BJ (cell line): ENCODE measurements around the gene FGF10. TPM values are rescaled to one million over a fixed set of nuclear protein-coding genes. Genes with fewer than 3 reads are reported as not detected.

Experiments
- CTCF ChIA-PET: fragments of 350-600 bp; formaldehyde crosslinking; extraction: SDS; loops from one replicate; lab custom pipeline; 2021; ENCODE audit warnings: antibody characterized with exemption, inconsistent platforms; lab: Yijun Ruan, JAX
- POLR2A ChIA-PET: fragments of 300-600 bp; sonication (Branson Sonifier 250); formaldehyde crosslinking; extraction: SDS; loops from one replicate; lab custom pipeline; 2021; ENCODE audit warnings: antibody characterized with exemption; lab: Charles Lee
- DNase-seq: peaks from one replicate; pipeline ENCODE4 v3.0.0-alpha.2; 2011; ENCODE audit warnings: low read depth
- H3K27me3 ChIP-seq: 2 replicates; pipeline ENCODE4 v1.6.0; 2011; ENCODE audit warnings: low read length; ENCODE audit not compliant: control insufficient read depth, insufficient read depth
- H3K36me3 ChIP-seq: 2 replicates; pipeline ENCODE4 v1.5.1; 2011; ENCODE audit warnings: low read length; ENCODE audit not compliant: control insufficient read depth, insufficient read depth
- H3K4me3 ChIP-seq: 2 replicates; pipeline ENCODE4 v1.5.1; 2011; ENCODE audit warnings: low read depth, mild to moderate bottlenecking, control low read depth, low read length
- polyA plus RNA-seq: library from polyadenylated mRNA; depleted of rRNA; stranded (reverse); fragments of >200 nt; gene quantifications from 2 replicates; pipeline ENCODE4 v1.2.3, GENCODE V29; 2011
- TF ChIP-seq, protein P1 (sequence below): IDR thresholded peaks from 2 replicates; pipeline ENCODE4 v1.5.1; 2011; ENCODE audit warnings: low read depth, mild to moderate bottlenecking, control low read depth, inconsistent platforms, low read length, moderate library complexity; ENCODE audit not compliant: insufficient read depth

The FGF10 gene
- polyA plus RNA-seq, 1 experiment: not detected

DNA sequence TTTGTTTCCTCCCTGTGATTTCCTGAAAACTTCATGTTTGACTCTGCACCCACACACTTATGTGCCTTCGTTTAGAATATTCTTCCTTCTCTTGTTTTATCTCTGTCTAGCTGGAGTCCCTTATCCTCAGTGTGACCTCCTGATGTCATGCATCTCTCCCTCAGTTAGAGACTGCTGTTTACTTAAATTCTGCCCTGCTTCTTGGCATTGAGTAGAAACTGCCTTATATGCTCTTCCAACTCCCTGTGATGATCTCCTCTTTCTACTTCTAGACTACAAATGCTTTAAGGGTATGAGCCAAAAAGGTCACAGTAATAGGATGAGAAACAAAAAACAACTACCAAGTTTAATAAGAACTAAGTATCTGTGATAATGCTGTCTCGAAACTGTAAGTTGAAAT, 12.2 kb downstream of the FGF10 start:
- Histone ChIP-seq H3K4me3 (no peak overlapping the region), H3K27me3 (no peaks in the 10 kb centered on the region), H3K36me3 (no peaks in the 10 kb centered on the region)
- CTCF ChIA-PET: no interaction called here
- TF ChIP-seq, protein P1, sequence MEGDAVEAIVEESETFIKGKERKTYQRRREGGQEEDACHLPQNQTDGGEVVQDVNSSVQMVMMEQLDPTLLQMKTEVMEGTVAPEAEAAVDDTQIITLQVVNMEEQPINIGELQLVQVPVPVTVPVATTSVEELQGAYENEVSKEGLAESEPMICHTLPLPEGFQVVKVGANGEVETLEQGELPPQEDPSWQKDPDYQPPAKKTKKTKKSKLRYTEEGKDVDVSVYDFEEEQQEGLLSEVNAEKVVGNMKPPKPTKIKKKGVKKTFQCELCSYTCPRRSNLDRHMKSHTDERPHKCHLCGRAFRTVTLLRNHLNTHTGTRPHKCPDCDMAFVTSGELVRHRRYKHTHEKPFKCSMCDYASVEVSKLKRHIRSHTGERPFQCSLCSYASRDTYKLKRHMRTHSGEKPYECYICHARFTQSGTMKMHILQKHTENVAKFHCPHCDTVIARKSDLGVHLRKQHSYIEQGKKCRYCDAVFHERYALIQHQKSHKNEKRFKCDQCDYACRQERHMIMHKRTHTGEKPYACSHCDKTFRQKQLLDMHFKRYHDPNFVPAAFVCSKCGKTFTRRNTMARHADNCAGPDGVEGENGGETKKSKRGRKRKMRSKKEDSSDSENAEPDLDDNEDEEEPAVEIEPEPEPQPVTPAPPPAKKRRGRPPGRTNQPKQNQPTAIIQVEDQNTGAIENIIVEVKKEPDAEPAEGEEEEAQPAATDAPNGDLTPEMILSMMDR: no peak
- DNase-seq: no peak
- POLR2A ChIA-PET: no interaction called here

DNA sequence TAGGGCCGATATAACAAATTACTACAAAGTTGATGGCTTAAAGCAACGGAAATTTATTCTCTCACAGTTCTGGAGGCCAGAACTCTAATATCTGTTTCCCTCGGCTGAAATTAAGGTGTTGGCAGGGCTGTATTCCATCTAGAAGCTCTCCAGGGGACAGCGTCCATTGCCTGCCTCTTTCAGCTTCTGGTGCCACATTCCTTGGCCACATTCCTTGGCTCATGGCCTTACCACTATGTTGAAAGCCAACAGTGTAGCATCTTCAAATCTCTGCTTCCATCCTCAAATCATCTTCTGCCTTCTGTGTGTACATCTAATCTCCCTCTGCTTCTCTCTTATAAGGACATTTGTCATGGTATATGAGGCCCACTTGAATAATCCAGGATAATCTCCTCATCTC, 17.2 kb downstream of the FGF10 start:
- Histone ChIP-seq H3K4me3 (no peak overlapping the region), H3K36me3 (no peaks in the 10 kb centered on the region), H3K27me3 (no peaks in the 10 kb centered on the region)
- DNase-seq: no peak
- TF ChIP-seq, protein P1: no peak
- POLR2A ChIA-PET: no interaction called here
- CTCF ChIA-PET: no interaction called here

DNA sequence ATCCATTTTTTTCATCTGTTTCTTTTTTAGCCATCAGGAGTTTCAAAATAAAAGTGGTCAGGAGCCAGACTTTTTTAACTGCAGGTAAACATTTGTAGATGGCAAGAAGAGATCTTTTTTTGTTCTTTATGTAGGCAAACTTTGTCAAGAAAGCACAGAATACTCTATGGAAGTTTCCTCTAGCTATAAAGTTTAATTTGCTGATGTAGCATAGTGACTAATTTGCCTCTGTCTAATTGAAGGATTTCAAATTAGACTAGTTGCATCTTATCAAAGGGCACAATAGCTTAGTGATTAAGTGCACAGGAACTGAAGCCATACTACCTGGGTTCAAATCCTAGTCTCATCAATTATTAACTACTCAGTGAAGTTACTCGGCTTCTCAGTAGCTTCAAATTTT, 22.0 kb downstream of the FGF10 start:
- no peaks in the 10 kb centered on the region for H3K36me3 ChIP-seq
- POLR2A ChIA-PET: no interaction called here
- TF ChIP-seq, protein P1: no peak
- no peak overlapping the region for H3K4me3 ChIP-seq
- CTCF ChIA-PET: no interaction called here
- no peaks in the 10 kb centered on the region for H3K27me3 ChIP-seq
- no peak for DNase-seq

DNA sequence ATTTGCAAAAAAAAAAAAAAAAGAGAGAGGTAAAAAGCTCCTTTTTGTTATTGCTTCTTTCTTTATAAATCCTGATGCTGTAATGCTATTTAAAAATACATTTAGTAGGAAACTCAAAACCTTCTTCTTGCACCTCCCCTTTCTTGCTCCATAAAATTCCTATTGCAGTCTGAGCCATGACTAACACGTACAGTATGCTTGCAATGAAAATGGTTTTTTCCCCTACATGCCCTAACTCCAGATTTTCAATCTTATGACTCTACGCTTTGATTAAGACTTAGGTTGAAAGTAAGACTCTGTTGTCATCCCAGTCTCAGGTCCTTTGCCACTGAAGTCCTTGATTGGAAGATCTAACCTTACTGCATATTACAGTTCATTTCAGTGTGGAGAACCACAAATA, 23.9 kb downstream of the FGF10 start:
- TF ChIP-seq, protein P1: no peak
- peak; percentile 10 for DNase-seq
- ChIA-PET CTCF (no interaction called here), POLR2A (no interaction called here)
- Histone ChIP-seq H3K4me3 (no peak overlapping the region), H3K27me3 (no peaks in the 10 kb centered on the region), H3K36me3 (no peaks in the 10 kb centered on the region)

DNA sequence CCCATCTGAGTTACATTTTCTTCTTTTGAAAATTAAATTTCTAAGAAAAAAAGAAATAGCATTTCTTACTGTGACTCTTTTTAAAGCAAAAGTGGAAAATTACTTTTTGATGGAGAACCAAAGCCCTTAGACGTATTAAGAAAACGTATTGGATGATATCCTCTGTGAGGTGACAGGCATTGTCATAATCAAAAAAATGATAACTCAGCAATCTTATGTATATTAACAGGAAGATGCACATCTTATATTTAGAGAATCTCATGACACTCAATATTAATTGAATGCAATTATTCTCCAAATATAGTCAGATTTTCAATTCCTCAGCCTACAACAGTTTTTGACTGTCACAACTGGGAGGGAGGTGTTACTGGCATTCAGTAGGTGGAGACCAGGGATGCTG, 25.1 kb downstream of the FGF10 start:
- ChIA-PET POLR2A (no interaction called here), CTCF (no interaction called here)
- H3K27me3 ChIP-seq: no peaks in the 10 kb centered on the region
- DNase-seq: no peak
- H3K36me3 ChIP-seq: no peaks in the 10 kb centered on the region
- TF ChIP-seq, protein P1: no peak
- H3K4me3 ChIP-seq: no peak overlapping the region
